ENCODE data around the gene CHP1.
"Not testable (repeated sequence)": the region's sequence is repeated elsewhere in the genome, so short reads cannot be mapped to it uniquely, and the experiment has no call there.

CHP1 gene

DNA sequence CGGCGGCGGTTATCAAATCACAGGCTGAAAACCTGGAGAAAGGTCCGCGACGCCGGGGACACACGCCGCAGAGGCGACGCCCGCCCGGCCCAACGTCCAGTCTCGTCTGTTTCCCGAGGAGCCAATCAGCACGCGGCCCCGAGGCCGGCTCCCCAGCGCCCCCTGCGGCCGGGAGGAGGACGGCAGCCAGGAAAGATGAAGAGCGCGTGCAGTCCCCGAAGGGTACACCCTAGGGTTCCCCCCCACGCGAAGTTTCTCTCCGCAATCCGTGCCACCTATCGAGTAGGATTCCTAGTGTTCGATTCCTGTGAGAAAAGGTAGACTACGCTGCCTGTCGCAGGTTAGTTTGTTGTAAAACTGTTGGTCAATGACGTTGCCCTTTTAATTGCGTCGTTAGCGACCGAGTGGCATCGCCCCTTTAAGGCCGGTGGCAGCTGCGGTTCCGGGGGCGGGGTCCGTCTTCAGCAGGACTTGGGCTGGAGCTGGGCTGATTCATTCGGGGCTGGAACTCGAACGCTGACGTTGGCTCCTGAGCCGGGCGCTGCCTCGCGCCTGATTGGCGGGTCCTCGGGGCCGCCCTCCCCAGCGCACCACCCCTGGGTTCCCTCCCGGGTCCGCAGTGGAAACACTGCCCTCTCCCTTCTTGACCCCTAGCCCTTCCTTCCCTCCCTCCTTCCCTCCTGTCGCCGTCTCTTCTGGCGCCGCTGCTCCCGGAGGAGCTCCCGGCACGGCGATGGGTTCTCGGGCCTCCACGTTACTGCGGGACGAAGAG is at the start of gene CHP1, which contains the start of gene EXD1:
CHP1 (plus strand) TSS at position 619 of the 772 bp plus-strand sequence; CDS start at position 734, 115 bp downstream.
EXD1 (minus strand) TSS at position 108 of the 772 bp plus-strand sequence. CDS start 4,182 bp downstream, outside the sequence.
- peak; percentile 96 for DNase-seq (ENCODE audit: low spot score)

DNA sequence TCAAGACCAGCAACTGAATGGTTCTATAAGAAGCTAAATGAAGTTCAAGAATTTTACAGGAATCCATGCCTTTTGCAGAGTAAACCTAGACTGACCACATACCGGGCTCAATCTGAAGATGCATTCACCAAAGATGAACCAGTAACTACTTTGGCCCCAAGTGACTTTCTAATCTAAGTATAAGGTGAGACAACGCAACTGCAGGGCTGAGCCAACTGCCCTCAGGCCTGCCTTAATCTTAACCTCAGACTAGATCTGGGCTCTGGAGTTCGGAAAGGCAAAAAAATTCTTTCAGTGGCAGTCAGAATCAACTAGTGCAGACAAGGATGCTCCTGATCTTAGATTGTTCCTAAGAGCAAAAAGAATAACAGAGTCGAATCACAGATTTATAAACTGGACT is 48.8 kb upstream of the CHP1 start:
- no peak for DNase-seq (ENCODE audit: low spot score)

GRCh38 chr15:41183581-41183980 is 47.5 kb upstream of the CHP1 start:
- no peak for DNase-seq (ENCODE audit: low spot score)

- no peak for DNase-seq (ENCODE audit: low spot score)
Measured at GRCh38 chr15:41194444-41194843, 36.6 kb upstream of the CHP1 start.

- no peak for DNase-seq (ENCODE audit: low spot score)
Measured at GRCh38 chr15:41199470-41199869, 31.6 kb upstream of the CHP1 start.

GRCh38 chr15:41203395-41203794 is 27.7 kb upstream of the CHP1 start:
- no peak for DNase-seq (ENCODE audit: low spot score)

GRCh38 chr15:41205315-41205714 is 25.8 kb upstream of the CHP1 start:
- DNase-seq (ENCODE audit: low spot score): no peak

DNA sequence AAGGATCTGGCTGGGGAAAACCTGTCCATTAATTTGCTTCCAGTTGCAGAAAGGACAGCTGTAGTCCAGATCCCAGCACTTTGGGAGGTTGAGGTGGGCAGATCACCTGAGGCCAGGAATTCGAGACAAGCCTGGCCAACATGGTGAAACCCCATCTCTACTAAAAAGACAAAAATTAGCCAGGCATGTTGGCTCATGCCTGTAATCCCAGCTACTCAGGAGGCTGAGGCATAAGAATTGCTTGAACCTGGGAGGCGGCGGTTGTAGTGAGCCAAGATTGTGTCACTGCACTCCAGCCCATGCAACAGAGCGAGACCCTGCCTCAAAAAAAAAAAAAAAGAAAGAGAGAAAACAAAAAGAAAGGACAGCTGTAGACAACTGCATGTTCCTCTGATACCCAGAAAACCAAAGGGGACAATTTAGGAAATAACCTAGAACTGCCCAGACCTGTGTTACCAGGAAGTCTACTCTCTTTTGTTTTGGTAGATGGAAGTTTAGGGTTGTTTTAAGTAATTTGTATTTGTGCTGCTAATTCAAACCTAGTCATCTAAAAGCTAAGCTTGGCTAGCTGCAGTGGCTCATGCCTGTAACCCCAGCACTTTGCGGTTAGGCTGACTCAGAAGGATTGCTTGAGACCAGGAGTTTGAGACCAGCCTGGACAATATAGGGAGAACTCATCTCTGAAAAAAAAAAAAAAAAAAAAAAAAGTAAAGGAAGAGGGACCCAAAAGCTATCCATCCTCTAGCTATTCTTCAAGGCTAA is 23.2 kb upstream of the CHP1 start:
- no peak for DNase-seq (ENCODE audit: low spot score)

GRCh38 chr15:41215708-41216107 is 15.4 kb upstream of the CHP1 start:
- no peak for DNase-seq (ENCODE audit: low spot score)

GRCh38 chr15:41218851-41219250 is 12.2 kb upstream of the CHP1 start:
- DNase-seq (ENCODE audit: low spot score): no peak

DNA sequence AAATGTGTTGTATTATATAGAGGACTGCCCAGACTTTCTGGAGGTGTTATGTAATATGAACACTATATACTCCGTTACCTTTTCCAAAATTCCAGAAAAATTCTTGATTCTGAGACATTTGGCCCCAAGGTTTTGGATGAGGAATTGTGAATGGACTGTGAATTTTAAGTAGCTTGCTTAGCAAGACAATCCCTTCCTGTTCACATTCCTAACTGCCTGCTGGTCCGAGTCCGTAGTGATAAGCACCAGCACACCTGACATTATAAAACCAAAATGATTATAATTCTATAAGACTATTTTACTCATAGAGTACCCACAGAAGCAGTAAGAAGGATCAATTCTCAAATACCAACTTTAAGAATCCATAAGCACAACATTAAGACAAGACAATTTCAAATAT is 11.7 kb upstream of the CHP1 start:
- DNase-seq (ENCODE audit: low spot score): no peak

GRCh38 chr15:41230345-41230649 is 771 bp upstream of the CHP1 start:
- no peak for DNase-seq (ENCODE audit: low spot score)

DNA sequence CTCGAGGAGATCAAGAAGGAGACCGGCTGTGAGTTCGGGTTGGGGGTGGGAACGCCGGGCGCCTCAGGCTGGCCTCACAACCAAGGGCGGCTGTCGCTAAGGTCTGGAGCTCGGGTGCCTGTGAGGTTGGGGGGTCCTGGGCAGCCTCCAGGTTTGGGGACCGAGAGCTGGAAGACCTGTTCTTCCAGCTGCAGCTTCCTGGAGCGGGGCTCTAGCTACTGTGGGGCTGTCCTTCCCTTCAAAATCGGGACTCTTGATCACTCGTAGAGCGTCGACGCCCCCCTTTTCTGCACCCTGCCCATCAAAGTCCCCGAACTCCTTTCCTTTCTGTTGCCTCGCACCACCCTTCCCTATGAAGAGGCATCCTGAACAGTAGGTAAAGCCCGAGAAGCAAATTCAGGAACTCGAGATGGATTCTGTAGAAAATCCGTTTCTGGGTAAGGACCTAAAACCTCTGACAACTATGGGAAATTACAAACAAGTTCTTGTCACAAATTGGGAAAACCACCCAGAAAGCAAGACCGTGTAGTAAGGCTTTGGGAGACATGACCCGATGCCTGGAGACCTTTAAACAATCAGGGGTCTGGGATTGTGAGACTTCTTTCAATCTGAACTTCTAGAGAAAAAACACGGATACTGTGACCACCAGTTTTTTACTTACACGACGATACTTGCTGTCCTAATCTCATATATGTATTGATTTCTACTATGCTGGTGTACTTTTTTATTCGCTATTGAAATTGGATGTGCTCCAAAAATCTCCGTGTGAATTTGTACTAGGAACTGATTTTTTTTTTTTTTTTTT is 556 bp downstream of the CHP1 start:
- no peak for DNase-seq (ENCODE audit: low spot score)

DNA sequence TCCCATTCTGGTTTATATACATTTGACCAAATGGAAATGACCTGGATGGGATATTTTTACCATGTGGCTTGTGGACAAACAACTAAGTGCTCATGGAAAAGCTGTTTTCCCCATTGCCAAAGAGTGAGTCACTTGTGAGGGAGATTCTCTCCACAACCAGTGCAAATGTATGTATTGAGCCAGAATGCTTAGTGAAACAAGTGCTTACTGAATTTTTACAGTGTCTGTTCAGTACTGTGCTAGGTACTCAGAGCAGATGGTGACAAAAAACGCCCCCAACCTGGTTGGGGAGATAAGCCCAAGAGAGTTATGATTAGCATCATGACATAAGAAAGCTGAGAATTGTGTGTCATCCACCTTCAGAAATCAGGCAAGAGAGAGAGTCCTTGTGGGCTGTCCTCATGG is 2.3 kb downstream of the CHP1 start:
- no peak for DNase-seq (ENCODE audit: low spot score)

DNA sequence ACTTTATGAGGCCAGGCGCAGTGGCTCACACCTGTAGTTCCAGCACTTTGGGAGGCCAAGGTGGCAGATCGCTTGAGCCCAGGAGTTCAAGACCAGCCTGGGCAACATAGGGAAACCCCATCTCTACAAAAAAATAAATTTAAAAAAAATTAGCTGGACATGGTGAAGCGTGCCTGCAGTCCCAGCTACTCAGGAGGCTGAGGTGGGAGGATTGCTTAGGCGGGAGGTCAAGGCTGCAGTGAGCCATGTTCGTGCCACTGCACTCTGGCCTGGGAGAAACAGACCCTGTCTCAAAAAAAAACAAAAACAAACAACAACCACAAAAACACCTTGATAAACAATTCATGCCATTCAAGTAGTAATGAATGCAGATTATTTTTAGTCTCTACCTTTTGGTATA is 4.2 kb downstream of the CHP1 start:
- DNase-seq (ENCODE audit: low spot score): not testable (repeated sequence)

DNA sequence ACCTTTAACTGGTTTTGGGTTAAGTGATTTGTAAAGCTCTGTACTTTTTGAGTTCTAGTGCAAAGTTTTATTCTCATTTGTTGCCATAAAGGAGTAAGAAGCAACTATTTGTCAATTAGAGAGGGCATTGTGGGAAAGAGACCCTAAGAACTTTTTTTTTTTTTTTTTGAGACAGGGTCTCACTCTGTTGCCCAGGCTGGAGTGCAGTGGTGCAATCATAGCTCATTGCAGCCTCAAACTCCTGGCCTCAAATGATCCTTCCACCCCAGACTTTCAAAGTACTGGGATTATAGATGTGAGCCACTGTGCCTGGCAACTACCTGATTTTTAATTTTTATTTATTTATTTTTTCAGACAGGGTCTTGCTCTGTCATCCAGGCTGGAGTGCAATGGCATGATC is 4.9 kb downstream of the CHP1 start:
- DNase-seq (ENCODE audit: low spot score): no peak

DNA sequence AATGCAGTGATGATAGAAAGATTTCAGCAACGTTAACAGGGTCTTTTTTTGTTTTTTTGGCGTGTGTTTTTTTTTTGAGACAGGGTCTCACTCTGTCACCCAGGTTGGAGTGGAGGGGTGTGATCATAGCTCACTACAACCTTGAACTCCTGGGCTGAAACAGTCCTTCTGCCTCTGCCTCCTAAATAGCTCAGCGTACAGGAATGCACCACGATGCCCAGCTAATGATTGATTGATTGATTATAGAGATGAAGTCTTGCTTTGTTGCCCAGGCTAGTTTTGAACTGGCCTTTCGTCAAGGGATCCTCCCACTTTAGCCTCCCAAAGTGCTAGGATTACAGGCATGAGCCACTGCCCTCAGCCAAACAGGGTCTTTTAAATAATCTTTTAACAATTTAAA is 7.0 kb downstream of the CHP1 start:
- DNase-seq (ENCODE audit: low spot score): no peak

DNA sequence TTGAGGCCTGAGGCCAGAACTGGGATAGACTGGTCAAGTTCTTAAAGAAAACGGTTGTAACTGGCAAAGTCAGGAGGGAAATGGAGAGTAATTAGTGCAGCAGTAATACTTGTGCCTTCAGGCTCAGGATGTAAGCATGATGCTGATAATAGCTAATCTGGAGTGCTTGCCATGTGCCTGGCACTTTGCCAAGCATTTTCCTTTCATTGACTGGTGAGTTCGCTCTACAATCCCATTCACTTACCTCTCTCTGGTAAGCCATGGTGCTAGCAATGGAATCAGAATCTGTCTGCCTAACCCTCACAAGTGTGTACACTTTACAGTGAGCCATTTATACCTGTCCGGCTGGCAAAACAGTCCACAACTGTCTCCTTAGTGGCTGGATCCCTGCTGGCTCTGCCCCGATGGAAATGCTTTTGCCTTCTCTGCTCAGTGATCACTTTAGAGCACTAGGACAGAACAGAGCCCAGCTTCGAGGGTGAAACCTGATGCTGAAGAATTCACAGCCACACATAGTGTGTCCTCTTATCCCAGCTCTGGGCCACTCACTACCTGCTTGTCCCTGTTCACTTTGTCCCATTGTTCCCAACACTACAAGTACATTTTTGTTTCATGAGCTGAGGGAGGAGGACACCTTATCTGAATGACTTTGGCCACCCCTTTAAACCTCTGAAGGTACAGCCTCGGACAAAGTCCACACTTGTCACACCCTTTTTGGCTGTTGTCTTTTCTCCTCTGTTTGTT is 10.3 kb downstream of the CHP1 start:
- DNase-seq (ENCODE audit: low spot score): peak; percentile 8

DNA sequence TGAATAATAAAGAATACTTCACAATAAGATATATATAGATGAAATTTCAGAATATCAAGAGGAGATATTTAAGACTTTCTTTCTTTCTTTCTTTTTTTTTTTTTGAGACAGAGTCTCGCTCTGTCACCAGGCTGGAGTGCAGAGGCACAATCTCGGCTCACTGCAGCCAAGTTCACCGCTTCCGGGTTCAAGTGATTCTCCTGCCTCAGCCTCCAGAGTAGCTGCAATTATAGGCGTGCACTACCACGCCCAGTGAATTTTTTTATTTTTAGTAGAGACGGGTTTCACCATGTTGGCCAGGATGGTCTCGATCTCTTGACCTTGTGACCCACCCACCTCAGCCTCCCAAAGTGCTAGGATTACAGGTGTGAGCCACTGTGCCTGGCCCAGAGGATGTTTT is 19.7 kb downstream of the CHP1 start:
- DNase-seq (ENCODE audit: low spot score): not testable (repeated sequence)

DNA sequence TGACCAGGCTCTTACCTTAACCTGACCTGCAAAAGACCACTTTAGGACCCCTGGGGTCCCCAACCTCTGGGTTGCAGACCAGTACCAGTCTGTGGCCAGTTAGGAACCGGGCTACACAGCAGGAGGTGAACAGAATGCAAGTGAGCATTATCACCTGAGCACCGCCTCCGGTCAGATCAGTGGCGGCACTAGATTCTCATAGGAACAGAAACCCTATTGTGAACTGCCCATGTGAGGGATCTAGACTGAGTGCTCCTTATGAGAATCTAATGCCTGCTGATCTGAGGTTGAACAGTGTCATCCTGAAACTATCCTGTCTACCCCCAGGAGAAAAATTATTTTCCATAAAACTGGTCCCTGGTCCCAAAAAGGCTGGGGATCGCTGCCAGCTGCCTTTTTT is 20.3 kb downstream of the CHP1 start:
- DNase-seq (ENCODE audit: low spot score): no peak

DNA sequence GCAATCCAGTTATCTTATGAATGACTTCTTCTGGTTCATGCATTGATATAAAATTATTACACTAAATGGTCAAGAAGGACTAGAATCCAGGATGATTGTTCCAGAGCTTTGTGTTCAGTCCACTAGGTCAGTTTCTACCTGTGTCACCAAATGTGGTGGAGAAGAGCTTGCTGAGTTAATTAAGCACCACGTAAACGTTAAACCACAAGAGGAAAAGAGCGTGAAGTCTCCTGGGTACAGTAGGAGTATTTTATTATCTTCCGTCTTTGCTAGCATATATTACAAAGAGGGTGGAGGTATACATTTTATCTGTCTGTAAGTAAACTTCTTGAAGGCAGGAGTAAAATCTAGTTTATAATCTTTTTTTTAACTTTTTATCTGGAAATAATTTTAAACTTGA is 23.5 kb downstream of the CHP1 start:
- DNase-seq (ENCODE audit: low spot score): no peak

- no peak for DNase-seq (ENCODE audit: low spot score)
Measured at GRCh38 chr15:41256103-41256502, 25.0 kb downstream of the CHP1 start.

Measured in putamen (tissue), 1 donor.